ENCODE measurements around the gene IFRD2.

Gene IFRD2, protein sequence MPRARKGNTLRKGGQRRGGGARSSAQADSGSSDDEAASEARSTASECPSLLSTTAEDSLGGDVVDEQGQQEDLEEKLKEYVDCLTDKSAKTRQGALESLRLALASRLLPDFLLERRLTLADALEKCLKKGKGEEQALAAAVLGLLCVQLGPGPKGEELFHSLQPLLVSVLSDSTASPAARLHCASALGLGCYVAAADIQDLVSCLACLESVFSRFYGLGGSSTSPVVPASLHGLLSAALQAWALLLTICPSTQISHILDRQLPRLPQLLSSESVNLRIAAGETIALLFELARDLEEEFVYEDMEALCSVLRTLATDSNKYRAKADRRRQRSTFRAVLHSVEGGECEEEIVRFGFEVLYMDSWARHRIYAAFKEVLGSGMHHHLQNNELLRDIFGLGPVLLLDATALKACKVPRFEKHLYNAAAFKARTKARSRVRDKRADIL

DNA sequence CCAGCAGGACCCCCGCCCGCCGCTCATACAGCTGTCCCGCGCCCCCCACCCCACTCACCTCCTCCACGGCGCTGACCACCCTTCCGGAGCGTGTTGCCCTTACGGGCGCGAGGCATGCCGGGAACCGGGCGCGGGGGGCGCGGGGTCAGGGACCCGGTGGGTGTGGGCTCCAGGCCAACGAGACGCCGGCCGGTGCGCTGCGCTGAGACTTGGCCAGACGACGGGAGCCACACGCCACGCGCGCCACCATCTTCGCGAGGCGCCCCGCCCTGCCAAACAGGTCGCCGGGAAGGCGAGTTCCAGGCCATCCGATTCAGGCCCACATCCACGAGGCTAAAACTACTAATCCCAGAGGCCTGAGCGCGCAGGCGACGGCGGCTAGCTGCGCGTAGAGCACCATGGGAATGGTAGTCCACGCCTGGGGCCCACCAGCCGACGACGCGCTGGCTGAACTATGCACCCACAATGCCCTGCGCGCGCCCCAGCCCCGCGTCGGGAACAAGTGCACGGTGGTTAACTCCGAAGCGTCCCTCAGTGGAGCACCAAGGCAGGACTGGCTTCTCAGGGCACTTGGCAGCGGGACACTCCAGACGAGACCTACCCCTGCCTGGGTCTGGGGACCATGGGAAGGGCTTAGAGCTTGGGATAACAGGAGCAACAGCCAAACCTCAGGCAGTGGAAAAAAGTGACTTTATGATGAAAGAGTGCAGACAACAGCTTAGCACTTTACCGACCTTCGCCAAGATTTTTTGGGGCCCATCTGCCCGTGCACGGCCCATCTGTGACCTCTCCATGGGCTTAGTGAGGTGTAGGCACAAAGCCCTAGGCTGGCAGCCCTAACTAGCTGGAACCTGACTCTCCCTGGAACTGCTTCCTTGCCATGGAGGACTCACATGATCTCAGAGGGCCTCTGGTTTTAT is at the start of gene IFRD2:
TSS of gene IFRD2 (minus strand) at position 271 of the 920 bp plus-strand sequence. CDS start at position 116, 155 bp downstream.
- DNase-seq (ENCODE audit: low spot score) = peak; percentile 92

DNA sequence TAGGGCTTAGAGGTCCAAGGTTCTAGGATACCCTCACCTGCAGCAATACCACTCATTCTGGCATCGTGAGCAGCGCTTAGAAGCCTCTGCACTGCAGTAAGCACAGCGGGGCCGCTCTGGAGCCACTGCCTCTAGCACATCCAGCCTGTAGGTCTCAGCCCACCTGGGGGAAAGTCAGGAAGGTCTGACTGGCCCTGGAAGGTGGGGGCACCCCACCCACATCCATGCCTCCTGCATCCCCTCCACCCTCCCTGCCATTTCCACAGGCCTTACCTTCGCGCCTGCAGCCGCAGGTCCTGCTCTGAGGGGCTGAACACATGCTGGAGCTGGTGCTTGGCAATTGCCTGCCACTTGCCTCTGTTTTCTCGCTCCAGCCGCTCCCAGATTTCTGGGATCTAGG is 49.3 kb upstream of the IFRD2 start:
- no peak for DNase-seq (ENCODE audit: low spot score)

DNA sequence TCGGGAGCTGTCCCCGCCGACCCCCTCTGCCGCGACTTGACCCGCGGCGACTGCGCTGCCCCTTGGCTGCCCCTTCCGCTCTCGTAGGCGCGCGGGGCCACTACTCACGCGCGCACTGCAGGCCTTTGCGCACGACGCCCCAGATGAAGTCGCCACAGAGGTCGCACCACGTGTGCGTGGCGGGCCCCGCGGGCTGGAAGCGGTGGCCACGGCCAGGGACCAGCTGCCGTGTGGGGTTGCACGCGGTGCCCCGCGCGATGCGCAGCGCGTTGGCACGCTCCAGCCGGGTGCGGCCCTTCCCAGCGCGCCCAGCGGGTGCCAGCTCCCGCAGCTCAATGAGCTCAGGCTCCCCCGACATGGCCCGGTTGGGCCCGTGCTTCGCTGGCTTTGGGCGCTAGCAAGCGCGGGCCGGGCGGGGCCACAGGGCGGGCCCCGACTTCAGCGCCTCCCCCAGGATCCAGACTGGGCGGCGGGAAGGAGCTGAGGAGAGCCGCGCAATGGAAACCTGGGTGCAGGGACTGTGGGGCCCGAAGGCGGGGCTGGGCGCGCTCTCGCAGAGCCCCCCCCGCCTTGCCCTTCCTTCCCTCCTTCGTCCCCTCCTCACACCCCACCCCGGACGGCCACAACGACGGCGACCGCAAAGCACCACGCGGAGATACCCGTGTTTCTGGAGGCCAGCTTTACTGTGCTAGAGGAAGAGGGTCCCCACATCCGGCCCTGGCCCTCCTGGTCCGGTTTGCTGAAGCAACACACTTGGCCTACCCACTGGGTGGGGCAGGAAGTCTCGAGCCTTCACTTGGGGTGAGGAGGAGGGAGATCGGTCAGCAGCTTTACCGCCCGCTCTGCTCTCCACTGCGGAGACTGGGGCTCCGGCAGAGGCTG is 48.5 kb upstream of the IFRD2 start, which contains the start of gene RASSF1:
TSS of gene RASSF1 (minus strand) at position 389 of the 882 bp plus-strand sequence. CDS start at position 358, 31 bp downstream.
- no peak for DNase-seq (ENCODE audit: low spot score)

DNA sequence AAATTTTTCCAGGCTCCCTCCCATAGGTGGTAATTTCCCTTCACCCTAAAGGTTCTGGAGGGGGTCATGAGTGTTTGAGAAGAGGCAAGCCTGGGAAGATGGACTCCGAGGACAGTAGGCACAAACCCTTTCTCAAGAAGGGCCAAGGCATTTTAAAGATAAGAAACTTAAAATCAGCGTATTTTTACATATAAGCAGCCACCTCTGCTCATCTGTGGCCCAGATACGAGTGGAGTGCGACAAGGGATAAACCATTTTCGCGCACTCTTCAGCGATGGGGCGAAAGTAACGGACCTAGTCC is 47.9 kb upstream of the IFRD2 start:
- DNase-seq (ENCODE audit: low spot score) = no peak

DNA sequence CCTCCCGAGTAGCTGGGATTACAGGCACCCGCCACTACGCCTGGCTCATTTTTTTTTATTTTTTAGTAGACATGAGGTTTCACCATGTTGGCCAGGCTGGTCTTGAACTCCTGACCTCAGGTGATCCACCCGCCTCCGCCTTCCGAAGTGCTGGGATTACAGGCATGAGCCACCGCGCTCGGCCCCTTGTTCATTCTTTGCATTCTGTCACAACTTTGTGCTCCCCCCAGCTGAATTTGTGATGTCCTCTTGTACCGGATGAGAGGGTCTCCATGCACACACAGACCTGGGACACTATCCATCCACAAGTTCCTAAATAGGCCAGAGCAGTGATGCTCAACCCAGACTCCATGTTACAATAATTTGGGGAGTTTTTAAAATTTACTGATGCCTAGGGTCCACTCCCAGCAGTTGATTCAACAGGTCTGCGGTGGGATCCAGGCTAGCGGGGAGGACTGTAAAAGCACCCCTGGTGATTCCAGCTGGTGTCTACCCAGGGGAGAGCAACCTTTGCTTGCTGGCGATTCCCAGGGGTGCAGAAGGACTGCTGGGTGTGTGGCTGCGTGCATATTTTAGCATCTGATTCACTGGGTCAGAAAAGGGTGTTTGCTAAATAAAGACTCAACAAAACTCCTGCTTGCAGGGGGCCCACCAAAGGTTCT is 47.4 kb upstream of the IFRD2 start:
- no peak for DNase-seq (ENCODE audit: low spot score)

DNA sequence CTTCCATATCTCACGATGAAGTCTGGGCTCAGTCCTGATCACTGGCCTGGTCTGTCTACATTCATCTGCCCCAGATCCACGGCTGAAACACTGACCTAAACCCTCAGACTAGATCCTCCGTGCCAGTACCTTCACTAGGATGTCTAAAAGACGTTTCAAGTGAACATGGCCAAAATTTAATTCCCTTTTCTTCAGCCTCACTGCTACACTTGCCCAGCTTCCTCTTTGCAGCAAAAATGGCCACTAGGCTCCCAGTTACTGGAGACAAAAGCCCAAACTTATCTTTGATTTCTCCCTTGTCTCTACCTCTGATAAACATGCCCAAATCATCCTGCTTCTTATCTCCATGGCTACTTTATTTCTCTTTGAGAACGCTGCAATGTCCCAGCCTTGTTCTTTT is 46.7 kb upstream of the IFRD2 start:
- DNase-seq (ENCODE audit: low spot score) = no peak

DNA sequence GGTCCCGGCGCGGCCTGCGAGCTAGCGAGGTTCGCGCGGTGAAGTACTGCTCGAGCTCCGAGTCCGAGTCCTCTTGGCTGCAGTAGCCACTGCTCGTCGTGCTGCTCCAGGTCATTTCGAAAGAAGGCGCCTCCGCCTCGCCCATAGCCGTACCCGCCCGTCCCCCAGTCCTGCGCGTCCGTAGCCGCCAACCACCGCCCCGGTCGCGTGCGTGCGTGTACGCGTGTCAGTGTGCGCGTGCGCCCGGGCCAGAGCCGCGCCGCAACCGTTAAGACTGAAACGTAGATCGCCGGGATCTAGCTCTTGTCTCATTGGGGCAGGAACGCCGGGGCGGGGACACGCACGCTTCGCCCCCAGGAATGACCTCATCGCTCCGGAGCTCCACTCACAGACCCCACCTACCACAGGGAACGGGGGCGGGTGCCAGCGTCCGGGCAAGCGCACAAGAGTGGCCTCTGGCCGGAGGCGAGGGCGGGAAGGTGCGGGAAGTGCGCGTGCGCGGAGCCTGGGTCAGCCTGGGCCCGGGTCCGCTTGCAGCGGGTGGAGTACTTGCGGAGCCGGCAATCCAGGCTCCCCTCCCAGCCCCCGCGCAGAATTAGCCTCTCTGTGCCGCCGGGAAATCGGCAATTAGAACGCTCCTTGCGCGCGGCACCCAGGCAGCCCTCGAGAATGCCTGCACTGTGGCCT is 45.1 kb upstream of the IFRD2 start:
- DNase-seq (ENCODE audit: low spot score) = peak; percentile 93

DNA sequence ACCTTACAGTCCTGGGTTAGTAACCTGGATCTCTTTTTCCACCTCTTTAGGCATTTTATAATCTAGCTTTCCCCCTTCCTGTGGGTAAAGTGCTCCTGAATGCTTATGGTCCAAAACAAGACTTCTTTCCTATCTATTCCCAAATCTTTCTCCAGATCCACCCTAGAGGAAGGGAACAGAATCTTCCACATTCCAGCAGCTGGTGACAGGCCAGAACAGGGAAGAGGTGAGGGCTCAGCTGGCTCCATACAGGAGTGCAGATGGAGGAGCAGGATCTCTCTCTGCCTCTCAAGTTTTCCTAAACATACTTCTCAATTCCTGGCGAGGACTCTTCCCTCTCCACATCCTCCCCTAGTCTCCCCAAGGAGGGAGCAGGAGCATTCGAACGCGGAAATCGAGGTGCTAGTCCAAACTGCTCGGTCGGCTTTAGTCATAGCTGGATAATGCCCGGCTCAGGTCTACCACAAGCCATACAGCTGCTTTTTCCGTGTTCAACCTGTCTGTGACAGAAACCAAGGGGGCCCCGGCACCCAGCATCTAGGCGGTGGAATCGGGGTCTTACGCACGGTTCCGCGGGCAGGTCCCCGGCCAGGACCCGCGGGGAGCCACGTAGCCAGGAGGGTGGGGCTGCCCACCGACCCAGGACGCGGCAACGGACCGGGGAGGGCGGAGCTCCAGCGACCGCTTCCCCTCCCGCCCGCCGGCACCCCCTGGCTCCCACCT is 44.4 kb upstream of the IFRD2 start:
- DNase-seq (ENCODE audit: low spot score) = no peak

DNA sequence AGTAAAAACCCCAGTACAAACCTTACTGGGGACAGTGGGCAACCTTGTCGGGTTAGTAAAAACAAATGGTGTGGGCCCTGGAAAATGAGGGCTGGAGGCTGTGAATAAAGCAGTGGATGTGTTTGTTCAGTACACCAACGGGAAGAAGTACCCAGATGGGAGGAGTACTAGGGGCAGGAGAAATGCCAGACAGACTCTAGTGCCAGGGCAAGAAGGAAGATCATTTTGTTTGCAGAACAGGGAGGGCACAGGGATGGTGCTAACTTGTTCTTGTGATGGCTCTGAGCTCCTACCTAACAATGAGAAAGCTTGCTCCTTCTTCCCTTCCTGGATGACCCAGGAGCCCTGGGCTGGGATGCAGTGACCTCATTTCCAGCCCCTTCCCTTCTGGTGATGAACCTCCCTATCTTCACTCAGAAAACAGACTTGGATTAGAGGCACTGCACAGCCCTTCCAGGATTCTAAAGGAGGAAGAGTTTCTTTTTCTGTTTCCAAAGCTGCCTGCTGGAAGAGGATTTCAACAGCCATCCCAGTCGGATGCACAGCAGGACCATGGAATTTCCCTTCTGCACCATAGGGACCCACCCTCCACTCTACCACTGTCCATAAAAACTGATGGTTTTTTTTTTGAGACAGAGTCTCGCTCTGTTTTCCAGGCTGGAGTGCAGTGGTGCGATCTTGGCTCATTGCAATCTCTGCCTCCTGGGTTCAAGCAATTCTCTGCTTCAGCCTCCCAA is 42.3 kb upstream of the IFRD2 start:
- no peak for DNase-seq (ENCODE audit: low spot score)

DNA sequence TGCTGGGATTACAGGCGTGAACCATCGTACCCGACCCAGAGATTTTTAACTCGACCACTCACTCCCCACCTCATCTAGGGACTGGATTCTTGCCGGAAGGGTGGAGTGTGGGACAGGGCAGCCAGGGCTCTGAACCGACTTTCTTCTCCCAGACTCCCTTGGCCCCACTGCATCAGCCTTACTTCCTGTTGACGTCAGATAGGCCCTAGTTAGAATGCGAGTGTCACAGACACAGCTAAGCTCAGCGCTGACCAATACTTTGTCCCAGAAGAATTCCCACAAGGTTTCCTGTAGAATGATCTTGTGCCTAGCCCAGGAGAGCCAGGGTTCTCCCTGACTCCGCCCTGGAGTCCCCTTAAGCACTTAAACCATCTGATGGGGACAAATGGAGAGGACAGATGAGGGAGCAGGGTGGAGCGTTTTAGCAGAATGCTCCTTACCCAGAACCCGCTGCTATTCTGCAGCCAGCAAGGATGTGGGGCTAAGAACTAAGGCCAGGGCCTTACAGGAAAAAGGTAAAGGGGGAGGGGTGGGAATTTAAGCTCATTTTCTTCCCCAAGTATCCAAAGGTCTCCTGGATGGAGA is 41.6 kb upstream of the IFRD2 start:
- DNase-seq (ENCODE audit: low spot score) = no peak

DNA sequence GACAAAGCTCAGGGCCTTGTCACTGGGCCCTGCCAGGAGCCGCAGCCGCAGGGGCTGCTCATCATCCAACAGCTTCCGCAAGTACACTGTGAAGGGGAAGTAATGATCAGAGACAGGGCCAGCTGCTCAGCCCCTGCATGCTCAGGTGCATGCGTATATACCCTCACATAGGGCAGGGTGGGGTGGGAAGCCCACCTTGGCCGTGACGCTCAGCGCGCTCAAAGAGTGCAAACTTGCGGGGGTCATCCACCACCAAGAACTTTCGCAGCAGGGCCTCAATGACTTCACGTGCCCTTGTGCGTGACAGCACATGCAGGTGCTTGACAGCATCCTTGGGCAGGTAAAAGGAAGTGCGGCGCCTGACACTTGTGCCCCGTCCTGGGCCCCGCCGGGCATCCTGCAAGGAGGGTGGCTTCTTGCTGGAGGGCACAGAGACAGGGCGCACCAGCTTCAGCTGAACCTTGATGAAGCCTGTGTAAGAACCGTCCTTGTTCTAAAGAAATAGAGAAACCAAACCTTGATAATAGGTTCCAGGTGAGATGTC is 39.2 kb upstream of the IFRD2 start:
- no peak for DNase-seq (ENCODE audit: low spot score)

DNA sequence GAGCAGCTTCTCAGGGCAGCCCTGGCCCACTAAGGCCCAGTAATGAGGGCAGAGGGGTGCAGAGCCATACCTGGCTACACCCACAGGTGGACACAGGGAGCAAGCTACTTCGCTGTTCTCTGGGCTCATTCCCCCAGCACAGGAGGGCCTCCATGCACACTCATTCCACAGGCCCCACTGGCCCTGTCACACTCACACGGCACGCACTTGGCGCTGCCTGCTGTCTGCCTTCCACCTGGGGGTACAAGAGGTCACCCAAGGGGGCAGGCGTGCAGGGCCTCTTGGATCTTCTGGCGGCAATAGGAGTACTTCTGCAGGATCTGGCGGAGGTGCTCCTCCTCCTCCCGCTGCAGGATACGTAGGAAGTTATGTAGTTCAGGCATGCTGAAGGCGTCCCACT is 38.1 kb upstream of the IFRD2 start:
- DNase-seq (ENCODE audit: low spot score) = no peak

DNA sequence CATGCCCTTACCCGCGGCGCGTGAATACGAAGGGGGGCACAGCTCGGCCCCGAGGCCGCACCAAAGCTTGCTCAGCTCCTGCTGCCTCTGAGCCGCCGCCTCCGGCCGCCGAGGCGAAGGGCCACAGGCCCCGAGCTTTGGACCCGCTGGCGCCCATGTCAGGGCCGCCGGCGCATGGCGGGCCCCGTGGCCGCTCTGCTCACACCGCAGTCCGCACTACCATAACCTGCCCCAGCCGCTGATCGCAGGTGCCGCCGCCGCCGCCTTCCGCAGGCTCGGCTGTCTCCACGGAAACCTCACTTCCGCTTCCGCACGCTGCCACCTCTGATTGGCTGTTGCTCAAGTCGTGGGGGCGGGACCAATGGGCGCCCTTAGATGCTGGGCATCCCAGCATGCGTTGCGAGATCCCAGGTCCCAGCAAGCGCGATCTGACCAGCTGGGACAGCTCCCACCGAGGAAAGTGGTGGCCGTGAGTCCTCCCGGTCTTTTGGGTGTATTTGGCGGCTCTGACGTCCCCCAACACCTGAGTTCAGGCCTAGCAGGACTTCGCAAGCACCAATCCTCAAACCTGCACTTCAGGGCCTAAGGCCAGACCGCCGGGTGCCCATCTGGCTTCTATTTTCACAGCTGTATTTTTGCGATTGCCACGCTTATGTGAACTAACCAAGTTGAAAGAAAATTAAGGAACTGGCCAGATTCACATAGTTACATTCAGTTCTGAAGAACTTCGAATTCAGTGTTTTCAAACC is 35.9 kb upstream of the IFRD2 start, which contains the start of gene TUSC2:
TSS of gene TUSC2 (minus strand) at position 281 of the 749 bp plus-strand sequence. CDS start at position 157, 124 bp downstream.
- DNase-seq (ENCODE audit: low spot score) = peak; percentile 93

DNA sequence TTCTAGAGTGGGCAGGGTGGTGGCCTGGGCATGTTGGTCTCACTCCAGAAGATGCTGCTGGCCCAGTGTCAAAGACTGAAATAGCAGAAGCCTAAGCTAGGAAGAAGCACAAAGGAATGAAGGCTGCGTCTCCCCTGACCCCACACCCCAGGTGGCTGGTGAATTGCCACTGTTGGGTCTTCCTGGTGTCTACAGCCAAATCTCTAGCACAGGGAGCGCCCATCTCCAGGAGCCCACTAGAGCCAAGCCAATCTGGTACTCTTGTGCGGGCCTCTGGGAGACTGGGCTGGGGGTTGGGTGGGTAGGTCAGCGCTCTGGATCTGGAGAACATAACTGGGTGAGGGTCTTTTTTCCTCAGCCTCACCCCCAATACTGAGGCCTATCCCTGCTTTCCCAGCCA is 34.9 kb upstream of the IFRD2 start:
- DNase-seq (ENCODE audit: low spot score) = no peak

DNA sequence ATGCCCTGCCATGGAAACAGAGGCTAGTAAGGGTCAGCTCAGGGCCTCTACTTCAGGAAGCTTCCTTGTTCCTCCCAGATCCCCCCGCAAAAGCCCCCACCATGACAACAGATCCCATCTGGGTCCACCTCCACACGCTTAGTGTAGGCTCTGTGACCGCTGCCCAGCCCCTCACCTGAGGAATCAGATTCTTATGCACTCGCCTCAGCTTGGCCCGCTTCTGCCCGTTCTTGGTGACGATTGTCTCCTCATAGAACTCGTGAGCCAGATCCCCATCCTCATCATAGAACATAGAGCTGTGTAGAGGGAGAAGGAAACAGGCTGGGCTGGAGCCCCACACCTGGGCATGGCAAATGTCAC is 33.9 kb upstream of the IFRD2 start:
- no peak for DNase-seq (ENCODE audit: low spot score)

DNA sequence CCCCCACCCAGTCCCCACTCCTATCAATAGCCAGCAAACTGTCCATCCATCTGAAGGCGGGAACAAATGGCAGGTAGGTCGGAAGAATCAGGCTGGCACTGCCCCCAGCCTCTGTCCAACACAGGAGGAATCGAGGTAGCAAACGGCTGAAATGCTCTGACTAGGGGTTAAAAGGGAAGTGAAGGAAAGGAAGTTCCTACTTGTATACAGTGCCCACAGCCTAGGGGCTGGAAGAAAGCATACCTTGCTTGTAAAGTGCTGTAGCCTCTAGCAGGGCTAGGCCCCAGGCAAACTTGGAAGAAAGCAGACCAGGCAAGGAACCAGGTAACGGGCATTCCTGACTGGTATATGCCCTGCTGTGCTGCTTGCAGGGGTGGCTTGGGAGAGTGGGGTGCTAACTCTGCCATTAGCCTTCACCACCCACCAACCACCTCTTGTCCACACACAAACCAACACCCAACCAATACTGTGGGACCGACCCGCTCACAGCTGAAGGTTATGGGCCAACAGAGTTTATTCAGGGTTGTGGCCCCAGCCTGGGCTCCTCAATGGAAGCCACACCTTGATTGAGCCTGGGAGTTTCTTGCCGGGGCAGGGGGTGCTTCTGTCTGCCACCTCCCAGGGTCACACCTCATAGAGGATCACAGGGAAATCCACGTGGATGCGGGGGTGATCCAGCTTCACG is 33.4 kb upstream of the IFRD2 start:
- no peak for DNase-seq (ENCODE audit: low spot score)

DNA sequence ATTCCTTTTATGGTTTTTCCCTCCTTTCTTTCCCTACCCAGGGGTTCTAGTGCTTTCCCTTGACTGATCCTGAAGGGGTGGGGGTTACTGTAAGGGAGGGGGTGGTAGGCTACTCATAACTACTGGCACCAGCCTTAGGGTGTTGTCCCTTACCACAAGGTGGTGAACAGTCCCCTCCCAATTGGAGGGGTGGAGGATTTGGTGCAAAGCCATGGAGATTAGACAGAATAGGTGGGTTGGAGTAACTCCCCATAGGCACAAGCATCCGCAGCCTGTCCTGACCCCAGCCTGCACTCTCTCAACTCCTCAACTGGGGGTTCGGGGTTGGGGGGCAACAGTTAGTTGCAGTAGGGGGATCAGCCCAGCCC is 32.9 kb upstream of the IFRD2 start:
- DNase-seq (ENCODE audit: low spot score) = no peak

Data from NAMALWA (cell line).